Left renal cortex interstitium (tissue), 4 donors: ENCODE measurements around the gene APPBP2. TPM values are rescaled to one million over a fixed set of nuclear protein-coding genes. Genes with fewer than 3 reads are reported as not detected.

Experiments
- DNase-seq, 4 donors: peaks; one replicate each; pipeline ENCODE4 v3.0.0-alpha.2; 2013; ENCODE audit warnings: low read depth in 4 of 4, low spot score in 2 of 4, missing footprints in 1 of 4
- polyA plus RNA-seq, 4 donors: library from polyadenylated mRNA; unstranded; fragments of 120-200 nt; gene quantifications; one replicate each; pipeline ENCODE4 v1.2.1, GENCODE V29; 2013; ENCODE audit not compliant: insufficient read length in 4 of 4

Gene APPBP2
- polyA plus RNA-seq, 4 donors: 49.2 to 59.5 (median 54.1) TPM

- DNase-seq: no peak
Observed at GRCh38 chr17:60401819-60402218, 124.2 kb downstream of the APPBP2 start.

- no peak for DNase-seq
Observed at GRCh38 chr17:60398227-60398959, 127.6 kb downstream of the APPBP2 start.

- DNase-seq: no peak
Observed at GRCh38 chr17:60396412-60396811, 129.6 kb downstream of the APPBP2 start.

GRCh38 chr17:60395508-60396065 is 130.5 kb downstream of the APPBP2 start:
- DNase-seq: no peak

- no peak for DNase-seq
Observed at GRCh38 chr17:60393840-60394723, 132.0 kb downstream of the APPBP2 start.

Other genes starting within 250 kb of the APPBP2 start
- 10 to 100 TPM; 38.1 to 47.9 (median 41.4) TPM for gene USP32, start 134.1 kb downstream of the APPBP2 start, polyA plus RNA-seq
- gene CHCT1, start 103.8 kb downstream of the APPBP2 start, polyA plus RNA-seq: under 1 TPM in 1 of 4 donors, not detected in 3; 0.34 TPM
- gene PPM1D, start 74.0 kb upstream of the APPBP2 start, polyA plus RNA-seq: 10 to 100 TPM; 19.6 to 24.9 (median 20.9) TPM
- gene BCAS3, start 151.6 kb upstream of the APPBP2 start, polyA plus RNA-seq: 10 to 100 TPM; 28.0 to 30.8 (median 29.6) TPM